GM21528 (cell line): ENCODE data around the gene VASP.

ENCODE experiments used
- ATAC-seq: cut with Tn5 transposase; IDR thresholded peaks from one replicate; pipeline ENCODE4 v1.9.1; 2021; ENCODE audit warnings: mild to moderate bottlenecking, moderate library complexity; ENCODE audit not compliant: unreplicated experiment, low FRiP score

VASP gene

DNA sequence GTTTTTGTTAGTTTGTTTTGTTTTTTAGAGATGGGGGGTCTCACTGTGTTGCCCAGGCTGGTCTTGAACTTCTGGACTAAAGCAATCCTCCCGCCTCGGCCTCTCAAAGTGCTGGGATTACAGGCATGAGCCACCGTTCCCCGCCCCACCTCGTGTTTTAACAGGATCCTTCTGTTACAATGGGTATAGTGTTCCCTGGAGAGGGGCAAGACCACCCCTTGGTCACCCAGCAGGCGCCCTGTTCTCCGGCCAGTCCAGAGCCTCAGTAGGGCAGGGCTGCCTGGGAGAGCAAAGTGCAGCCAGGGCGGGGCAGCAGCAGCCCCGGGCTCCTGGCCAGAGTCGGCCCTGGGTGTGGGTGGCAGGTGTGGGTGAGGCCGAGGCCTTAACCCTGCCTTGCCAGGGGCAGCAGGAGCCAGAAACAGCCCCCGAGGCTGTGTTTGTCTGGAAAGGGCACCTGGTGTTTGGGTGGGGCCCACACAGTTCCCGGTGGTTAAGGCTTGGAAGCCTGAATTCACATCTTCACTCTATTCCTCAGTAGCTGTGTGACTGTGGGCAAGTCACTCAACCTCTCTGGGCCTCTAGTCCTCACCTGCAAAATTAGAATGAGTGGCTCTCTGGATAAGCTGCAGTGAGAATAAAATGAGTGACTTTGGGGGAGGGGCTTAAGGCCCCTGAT is 7.2 kb downstream of the VASP start:
- ATAC-seq, result no peak

DNA sequence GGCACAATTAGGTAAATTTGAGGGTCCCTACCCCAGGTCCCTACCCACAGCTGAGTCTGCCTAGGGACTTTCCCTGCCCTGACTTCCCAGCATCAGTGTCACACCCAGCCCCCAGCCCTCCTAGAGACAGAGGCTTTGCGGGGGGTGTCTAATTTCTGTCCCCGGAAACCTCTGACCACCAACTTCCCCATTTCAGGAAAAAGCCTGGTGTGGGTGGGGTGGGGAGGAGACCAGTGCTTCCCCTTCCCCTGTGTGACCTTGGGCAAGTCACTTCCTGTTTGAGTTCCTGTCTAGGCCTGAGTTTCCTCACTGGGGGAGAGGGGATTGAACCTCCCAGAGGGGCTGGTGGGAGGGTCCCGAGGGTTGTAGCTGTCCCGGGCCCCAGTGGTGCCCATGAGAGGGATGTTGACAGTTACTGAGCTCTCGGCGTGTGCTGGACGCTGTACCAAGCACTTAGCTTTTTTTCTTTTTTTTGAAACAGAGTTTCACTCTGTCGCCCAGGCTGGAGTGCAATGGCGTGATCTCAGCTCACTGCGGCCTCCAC is 7.9 kb downstream of the VASP start:
- ATAC-seq, result no peak

DNA sequence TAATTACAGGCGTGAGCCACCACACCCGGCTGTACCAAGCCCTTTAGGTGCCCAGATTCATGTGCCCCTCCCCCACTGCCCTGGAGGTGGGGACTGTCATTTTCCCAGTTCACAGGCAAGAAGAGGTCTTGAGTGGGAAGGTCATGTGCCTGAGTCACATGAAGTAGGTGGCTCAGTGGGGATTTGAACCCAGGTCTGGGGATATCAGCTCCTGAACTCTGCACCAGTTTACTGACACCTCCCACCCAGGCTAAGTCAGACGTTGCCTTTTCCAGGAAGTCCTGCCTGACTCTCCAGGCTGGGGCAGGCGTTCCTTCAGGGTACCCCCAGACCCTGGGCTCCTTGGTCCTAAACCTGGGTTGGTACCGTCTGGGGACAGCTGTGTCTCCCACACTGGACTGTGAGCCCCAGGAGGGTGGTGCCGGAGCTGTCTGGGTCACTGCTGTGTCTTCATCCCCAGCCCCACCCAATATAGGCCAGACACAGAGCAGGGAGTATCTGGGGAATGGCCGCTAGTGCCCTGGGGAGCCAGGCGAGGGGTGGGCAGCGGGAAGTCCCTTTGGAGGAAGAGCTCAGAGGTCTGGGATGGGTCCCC is 8.6 kb downstream of the VASP start:
- ATAC-seq, result no peak

DNA sequence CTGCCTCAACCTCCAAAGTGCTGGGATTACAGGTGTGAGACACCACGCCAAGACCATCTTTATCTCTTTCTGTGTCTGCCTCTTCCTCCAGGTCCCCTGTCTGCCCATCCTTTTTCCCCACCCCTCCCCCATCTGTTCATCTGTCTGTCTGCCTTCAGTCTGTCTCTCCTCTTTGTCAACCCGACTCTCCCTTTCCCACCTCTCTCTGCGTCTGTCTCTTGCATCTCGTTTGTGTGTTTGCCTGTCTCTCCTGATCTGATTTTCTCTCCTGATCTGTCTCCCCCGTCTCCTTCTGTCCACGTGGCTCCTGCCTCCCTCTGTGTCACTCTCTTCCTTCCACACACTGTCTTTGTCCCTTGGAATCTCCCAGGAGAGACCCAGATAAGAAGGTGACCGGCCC is 10.0 kb downstream of the VASP start:
- no peak for ATAC-seq

DNA sequence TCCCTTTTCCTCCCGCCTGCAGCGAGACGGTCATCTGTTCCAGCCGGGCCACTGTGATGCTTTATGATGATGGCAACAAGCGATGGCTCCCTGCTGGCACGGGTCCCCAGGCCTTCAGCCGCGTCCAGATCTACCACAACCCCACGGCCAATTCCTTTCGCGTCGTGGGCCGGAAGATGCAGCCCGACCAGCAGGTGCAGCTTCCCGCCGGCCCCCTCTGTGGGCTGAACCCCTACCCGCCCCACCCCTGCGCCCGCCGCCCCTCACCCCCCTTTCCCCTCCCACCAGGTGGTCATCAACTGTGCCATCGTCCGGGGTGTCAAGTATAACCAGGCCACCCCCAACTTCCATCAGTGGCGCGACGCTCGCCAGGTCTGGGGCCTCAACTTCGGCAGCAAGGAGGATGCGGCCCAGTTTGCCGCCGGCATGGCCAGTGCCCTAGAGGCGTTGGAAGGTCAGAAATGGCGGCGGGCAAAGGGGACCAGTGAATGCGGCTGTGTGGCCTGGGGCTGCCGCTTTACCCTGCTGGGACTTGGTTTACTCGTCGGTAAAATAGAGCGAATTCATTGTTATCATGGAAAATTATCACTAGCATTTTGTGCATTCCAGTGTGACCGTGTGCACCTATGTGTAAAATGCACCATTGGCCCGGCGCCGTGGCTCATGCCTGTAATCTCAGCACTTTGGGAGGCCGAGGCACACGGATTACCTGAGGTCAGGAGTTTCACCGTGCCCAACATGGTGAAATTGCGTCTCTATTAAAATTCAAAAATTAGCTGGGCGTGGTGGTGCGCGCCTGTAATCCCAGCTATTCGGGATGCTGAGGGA is 10.6 kb downstream of the VASP start:
- no peak for ATAC-seq

DNA sequence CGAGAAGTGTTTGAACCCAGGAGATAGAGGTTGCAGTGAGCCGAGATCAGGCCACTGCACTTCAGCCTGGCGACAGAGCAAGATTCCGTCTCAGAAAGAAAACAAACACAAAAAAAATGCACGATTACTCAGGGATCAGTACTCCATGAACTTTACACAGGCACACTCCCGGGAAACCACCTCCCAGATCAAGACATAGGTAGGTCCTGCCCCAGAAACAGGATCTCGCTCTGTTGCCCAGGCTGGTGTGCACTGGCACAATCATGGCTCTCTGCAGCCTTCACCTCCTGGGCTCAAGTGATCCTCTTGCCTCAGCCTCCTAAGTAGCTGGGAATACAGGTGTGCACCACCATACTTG is 11.2 kb downstream of the VASP start:
- no peak for ATAC-seq

DNA sequence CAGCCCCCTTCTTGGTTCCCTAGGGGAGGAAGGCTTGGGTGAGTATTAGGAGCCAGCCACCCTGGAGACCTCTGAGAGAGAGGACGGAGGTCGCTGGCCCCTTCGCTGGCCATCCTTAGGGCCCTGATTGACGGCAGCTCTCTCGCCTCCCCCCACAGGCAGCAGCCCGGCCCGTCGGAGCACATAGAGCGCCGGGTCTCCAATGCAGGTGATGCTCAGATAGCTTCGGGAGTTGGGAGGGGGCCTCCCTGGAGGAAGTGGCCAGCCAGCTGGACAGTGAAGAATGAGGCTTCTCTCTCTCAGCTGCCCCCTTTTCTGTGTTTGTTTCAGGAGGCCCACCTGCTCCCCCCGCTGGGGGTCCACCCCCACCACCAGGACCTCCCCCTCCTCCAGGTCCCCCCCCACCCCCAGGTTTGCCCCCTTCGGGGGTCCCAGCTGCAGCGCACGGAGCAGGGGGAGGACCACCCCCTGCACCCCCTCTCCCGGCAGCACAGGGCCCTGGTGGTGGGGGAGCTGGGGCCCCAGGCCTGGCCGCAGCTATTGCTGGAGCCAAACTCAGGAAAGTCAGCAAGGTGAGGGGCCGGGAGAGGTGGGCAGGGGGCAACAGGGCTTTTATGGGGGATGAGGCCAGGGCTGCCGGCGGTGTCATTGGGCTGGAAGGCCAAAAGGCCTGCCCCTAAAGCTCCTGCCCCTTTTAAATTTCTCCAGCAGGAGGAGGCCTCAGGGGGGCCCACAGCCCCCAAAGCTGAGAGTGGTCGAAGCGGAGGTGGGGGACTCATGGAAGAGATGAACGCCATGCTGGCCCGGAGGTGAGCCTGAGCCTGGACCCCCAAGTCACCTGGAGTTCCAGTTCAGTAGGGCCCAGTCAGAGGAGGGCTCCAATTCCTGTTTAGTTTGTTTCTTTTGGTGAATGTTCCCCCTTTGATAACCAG is 15.0 kb downstream of the VASP start:
- no peak for ATAC-seq

DNA sequence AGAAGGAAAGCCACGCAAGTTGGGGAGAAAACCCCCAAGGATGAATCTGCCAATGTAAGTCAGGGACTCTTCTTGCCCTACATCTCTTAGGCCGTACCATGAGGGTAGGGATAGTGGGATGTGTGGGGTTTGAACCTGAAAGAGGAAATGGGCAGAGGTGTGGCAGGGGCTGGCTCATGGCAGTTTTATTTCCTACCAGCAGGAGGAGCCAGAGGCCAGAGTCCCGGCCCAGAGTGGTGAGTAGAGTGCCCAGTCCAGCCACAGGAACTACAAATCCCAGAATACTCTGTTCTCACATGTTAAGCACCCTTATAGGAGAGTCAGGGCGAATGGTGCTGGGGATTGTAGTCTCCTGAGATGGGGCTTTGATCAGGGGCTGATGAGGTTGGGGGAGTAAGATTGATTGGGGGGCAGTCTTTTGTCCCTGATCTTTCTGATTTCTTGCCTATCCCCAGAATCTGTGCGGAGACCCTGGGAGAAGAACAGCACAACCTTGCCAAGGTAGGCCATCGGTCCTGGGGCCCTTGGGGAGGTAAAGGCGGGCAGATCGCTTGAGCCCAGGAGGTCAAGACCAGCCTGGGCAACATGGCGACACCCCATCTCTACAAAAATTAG is 16.5 kb downstream of the VASP start:
- peak; percentile 64 for ATAC-seq

DNA sequence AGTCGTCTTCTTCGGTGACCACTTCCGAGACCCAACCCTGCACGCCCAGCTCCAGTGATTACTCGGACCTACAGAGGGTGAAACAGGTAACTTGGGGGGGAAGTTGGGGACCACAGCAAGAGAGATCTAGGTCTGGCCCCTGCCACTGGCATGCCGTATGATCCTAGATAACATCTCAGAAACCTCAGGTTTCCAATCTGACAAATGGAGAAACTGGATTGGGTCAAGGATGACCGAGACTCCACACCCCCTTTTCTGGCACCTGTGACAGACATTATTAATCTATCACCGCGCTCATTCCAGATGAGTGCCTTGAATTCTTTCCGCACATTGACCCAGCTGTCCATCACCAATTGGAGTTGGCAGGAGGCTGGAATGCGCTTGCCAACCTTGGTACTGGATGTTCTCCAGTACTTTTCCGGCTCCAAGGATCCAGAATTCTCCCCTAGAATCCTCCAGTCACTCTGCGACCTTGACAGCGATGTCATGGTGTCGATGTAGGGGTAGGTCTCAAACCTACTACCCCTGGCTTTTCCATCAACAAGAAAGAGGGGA is 17.4 kb downstream of the VASP start:
- no peak for ATAC-seq

DNA sequence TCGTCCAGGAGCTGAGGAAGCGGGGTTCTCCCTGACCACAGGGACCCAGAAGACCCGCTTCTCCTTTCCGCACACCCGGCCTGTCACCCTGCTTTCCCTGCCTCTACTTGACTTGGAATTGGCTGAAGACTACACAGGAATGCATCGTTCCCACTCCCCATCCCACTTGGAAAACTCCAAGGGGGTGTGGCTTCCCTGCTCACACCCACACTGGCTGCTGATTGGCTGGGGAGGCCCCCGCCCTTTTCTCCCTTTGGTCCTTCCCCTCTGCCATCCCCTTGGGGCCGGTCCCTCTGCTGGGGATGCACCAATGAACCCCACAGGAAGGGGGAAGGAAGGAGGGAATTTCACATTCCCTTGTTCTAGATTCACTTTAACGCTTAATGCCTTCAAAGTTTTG is 18.9 kb downstream of the VASP start:
- no peak for ATAC-seq

DNA sequence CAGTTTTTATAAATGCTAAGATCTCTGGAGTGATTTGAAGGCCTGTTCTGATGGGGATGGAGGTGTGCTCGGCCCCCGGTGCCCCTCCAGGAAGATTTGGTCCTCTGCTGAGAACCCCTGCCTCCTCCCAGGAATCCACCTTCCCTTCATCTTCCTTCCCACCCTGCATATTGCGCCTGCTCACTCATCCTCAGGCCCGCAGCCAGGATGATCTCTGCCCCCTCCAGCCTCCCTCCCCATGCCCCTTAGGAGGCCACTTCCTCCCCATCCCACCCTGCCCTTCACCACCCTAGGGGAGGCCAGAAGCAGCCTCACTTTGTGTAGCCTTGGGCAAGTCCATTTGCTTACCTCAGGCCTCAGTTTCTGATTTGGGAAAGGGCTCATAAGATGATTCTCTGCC is 19.7 kb downstream of the VASP start:
- no peak for ATAC-seq

DNA sequence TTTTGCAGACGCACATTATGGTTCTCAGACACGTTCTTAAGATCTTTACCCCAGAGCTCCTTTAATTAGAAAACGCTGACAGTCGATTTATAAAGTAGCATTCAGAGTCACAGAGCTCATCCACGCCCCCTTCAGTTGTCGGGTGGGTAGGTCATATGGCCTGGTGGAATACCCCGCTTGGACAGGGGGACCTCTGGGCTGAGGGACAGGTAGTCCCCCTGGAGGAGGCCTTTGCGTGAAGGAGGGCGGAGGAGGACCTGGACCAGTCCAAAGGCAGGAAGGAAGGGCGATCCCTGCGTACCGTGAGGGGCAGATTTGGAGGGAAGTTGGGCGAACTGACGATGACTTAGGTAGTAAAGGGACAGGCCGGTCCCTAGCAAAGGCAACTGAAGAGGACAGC is 20.5 kb downstream of the VASP start:
- no peak for ATAC-seq

DNA sequence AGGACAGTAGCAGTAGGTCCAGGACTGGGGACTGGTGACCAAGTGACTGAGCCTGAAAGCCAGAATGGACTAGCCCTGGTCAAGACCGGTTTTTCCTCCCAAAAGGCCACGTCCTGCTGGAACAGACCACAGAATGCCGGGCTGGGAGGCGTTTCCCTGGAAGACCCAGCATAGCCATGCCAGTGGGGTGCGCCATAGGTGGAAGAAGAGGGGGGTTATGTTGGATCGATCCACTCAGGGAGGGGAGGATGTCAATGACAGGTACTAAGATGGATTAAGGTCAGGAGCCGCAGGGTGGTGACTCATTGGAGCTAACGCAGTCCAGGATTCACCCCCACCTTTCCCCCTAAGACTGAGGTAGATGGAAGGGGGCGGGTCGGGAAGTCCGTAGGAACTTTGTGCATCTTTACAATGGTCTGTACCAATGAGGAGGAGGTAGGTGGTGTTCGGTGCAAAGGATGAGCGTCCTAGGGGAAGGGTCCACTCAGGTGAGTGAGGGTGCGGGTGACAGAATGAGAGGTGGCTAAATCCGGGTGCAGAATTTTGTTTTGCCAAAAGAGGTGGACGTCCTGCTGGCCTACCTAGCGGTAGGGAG is 21.0 kb downstream of the VASP start:
- ATAC-seq, result no peak

DNA sequence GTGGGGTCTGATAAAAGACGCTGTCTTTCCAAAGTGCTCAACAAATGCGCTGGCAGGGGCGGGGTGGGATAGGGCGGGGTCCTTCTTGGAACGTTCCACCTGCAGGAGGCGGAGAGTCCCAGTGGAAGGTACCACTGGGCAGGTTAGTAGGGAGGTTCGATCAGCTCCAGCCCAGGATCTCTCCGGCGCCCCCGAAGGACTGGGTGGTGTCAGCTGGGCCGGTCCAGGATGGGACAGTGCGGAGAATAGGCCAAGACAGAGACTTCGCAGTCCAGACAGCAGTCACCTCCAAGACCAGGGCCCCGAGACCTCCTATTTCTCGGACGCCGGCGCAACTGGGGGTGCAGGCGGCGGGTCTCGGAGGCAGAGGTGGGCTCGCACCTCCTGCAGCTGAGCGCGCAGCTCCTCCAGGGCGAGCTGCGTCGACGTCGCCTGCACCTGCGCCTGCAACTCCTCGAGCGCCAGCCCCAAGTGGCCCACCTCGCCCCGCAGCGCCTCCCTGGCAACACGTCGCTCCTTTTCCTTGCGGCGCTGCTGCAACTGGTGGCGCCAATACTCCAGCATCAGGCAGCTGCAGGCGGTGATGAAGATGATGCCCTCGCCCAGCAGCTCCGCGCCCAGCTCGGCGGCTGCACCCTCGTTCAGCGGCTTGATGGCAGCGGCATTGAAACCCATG is 21.6 kb downstream of the VASP start:
- no peak for ATAC-seq

DNA sequence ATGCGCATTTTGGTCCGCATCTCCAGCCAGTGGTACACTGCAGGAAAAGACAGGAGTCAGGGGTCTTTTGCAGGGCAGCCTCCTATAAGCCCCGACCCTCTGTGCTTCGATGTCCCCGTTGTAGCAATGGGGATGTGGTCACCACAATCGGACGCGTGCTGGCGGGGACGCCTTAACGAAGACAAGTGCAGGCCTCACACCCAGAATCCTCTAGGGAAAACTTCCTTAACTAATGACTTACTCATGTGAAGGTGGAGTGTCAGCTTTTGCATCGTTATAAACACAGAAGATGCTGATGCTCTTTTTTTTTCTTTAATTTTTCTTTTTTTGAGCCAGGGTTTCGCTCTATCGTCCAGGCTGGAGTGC is 22.1 kb downstream of the VASP start:
- no peak for ATAC-seq

DNA sequence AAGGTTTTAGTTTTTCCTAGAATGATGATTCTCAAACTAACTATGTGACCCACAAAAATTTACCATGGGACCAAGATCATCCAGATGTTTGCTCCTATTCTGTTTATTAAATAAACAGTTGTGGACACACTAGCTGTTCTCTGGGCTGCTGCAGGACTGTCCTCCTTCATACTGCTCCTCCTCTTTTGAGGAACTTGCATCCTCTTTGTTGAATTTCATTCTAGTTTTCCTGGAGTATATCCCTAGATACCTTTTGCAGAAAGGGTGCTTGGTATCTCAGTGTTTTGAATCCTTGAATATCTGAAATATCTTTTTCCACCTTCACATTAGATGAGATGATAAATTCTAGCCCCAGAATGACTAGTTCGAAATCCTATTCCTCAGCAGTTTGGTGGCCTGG is 24.1 kb downstream of the VASP start:
- no peak for ATAC-seq

DNA sequence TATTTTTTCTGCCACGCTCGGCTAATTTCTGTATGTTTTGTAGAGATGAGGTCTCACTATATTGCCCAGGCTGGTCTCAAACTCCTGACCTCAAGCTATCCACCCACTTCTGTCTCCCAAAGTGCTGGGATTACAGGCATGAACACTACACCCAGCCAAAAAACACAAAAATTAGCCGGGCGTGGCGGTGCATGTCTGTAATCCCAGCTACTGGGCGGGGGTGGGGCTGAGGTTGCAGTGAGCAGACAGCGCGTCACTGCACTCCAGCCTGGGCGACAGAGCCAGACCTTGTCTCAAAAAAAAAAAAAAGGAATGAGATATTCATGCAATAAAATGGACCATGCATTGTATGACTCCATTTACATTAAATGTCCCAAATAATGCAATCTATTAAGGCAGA is 32.2 kb downstream of the VASP start:
- ATAC-seq, result no peak

DNA sequence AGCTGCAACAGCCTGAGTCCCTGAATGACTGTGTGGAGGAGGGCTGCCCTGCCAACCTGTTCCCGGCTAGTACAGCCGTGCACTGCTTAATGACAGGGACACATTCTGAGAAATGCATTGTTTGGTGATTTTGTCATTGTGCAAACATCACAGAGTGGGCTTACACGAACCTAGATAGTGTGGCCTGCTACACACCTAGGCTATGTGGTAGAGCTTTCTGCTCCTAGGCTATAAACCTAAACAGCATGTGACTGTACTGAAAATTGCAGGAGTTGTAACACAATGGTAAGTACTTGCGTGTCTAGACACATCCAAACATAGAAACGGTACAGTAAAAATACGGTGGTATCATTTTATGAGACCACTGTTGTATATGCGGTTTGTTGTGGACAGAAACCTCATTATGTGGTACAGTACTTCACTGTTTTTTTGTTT is 35.0 kb downstream of the VASP start:
- ATAC-seq, result no peak

DNA sequence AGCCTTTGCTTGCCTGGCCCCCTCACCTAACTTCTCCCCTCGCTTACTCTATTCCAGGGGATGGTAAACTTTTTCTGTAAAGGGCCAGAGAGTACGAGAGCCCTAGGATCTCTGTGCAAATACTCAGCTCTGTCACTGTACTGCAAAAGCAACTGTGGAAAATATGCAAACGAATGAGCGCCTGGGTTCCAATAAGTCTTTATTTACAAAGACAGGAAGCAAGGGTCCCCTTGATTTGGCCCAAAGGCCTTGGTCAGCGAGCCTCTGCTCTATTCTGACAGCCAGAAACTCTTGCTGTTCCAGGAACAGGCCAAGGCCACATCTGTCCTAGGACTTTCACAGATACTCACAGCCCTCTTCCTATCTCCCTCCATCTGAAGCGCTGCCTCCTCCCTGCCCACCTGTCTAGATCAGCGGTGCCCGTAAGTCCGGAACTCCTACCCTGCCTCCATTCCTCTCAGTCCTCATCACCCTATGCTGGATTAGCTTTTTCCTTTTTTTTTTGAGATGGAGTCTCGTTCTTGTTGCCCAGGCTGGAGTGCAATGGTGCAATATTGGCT is 40.0 kb downstream of the VASP start:
- ATAC-seq, result no peak
